ENCODE measurements around the gene RIPOR2. TPM values are rescaled to one million over a fixed set of nuclear protein-coding genes. Genes with fewer than 3 reads are reported as not detected.

RIPOR2 gene
- polyA plus RNA-seq, 2 donors = 0.41 to 0.61 TPM

DNA sequence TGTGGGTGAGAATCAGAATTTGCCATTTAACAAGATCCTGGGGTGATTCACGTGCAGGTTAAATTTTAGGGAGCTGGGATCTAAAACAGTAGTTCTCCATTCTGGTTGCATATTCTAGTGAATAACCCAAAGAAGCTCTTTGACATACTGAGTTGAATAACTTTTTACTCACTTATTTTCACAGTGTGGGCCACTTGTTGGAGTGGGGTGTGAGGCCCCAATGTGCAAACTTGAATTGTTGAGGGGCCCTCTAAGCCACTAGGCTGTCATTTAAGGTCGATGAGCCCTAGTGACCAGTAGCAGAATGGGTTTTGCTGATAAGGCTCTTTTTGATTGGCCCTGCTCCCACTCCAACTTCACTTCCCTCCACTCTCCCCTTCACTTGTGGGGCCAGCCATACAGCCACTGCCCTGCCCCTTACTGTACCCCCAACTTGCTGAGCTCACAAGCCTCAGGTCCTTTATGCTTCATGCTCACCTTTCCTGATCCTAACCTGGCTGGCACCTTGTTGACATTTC is 33.6 kb upstream of the RIPOR2 start:
- H3K27ac ChIP-seq (ENCODE audit: low read depth in 2 of 2, low read length in 1 of 2) = no peak overlapping the region
- 71 to 75% methylated on average over 2 of the region's 2 CpGs for WGBS, 2 donors
- no peaks in the 10 kb centered on the region for H3K9me3 ChIP-seq (ENCODE audit: control insufficient read depth in 2 of 2, insufficient read depth in 1 of 2, low read depth in 1 of 2, low read length in 1 of 2)
- no peaks in the 10 kb centered on the region for H3K36me3 ChIP-seq (ENCODE audit: control insufficient read depth in 2 of 2, insufficient read depth in 2 of 2, low read length in 1 of 2)
- no peak overlapping the region for H3K4me3 ChIP-seq (ENCODE audit: low read depth in 1 of 2, low read length in 2 of 2)
- no peaks in the 10 kb centered on the region for H3K27me3 ChIP-seq (ENCODE audit: control insufficient read depth in 1 of 2, insufficient read depth in 2 of 2, low read length in 2 of 2)
- H3K4me1 ChIP-seq (ENCODE audit: control insufficient read depth in 2 of 2, insufficient read depth in 2 of 2, low read length in 1 of 2) = no peaks in the 10 kb centered on the region

DNA sequence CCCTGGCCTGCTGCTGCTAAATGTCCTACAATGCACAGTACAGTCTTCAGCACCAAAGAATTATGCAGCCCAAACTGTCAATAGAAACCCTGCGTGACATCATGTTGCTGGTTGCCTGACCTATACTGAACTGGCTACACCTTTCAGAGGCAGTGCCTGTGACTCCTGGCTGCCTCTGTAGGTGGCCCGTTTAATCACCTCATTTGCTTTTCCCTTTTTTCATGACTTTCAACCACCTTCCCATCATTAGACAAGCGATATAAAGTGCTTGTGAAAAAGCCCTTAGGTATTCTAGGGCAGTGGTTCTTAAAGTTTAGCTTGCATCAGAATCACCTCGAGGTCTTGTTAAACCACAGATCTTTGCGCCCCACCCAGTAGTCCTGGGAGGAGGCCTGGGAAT is 33.0 kb upstream of the RIPOR2 start:
- 83 to 86% methylated on average over 5 of the region's 5 CpGs for WGBS, 2 donors

DNA sequence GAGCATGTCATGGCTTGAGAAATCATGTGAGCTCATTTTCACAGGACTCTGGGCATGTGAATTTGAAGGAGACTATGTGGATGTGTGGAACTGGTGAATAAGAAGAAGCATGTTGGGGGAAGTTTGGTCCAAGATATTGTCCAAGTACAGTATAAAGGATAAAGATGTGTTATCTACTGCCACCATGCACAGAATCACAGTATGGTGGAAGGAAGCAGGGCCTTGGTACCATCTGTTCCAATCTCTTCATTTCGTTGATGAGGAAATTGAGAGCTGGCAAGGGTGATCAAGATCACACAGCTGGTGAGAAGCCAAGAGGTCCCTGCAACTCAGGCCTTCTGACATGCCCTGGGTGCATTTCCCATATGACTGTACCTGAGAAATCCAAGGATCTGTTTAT is 31.5 kb upstream of the RIPOR2 start:
- H3K4me3 ChIP-seq (ENCODE audit: low read depth in 1 of 2, low read length in 2 of 2) = no peak overlapping the region
- H3K4me1 ChIP-seq (ENCODE audit: control insufficient read depth in 2 of 2, insufficient read depth in 2 of 2, low read length in 1 of 2) = no peaks in the 10 kb centered on the region
- no peaks in the 10 kb centered on the region for H3K27me3 ChIP-seq (ENCODE audit: control insufficient read depth in 1 of 2, insufficient read depth in 2 of 2, low read length in 2 of 2)
- 67 to 69% methylated on average over 1 of the region's 1 CpG for WGBS, 2 donors
- no peak overlapping the region for H3K27ac ChIP-seq (ENCODE audit: low read depth in 2 of 2, low read length in 1 of 2)
- H3K36me3 ChIP-seq (ENCODE audit: control insufficient read depth in 2 of 2, insufficient read depth in 2 of 2, low read length in 1 of 2) = no peaks in the 10 kb centered on the region
- H3K9me3 ChIP-seq (ENCODE audit: control insufficient read depth in 2 of 2, insufficient read depth in 1 of 2, low read depth in 1 of 2, low read length in 1 of 2) = no peaks in the 10 kb centered on the region

More for the DNA sequence above, 33.0 kb upstream of the RIPOR2 start:
- H3K27ac ChIP-seq (ENCODE audit: low read depth in 2 of 2, low read length in 1 of 2) = no peak overlapping the region
- no peaks in the 10 kb centered on the region for H3K27me3 ChIP-seq (ENCODE audit: control insufficient read depth in 1 of 2, insufficient read depth in 2 of 2, low read length in 2 of 2)
- no peaks in the 10 kb centered on the region for H3K9me3 ChIP-seq (ENCODE audit: control insufficient read depth in 2 of 2, insufficient read depth in 1 of 2, low read depth in 1 of 2, low read length in 1 of 2)
- no peaks in the 10 kb centered on the region for H3K36me3 ChIP-seq (ENCODE audit: control insufficient read depth in 2 of 2, insufficient read depth in 2 of 2, low read length in 1 of 2)
- H3K4me1 ChIP-seq (ENCODE audit: control insufficient read depth in 2 of 2, insufficient read depth in 2 of 2, low read length in 1 of 2) = no peaks in the 10 kb centered on the region
- no peak overlapping the region for H3K4me3 ChIP-seq (ENCODE audit: low read depth in 1 of 2, low read length in 2 of 2)

DNA sequence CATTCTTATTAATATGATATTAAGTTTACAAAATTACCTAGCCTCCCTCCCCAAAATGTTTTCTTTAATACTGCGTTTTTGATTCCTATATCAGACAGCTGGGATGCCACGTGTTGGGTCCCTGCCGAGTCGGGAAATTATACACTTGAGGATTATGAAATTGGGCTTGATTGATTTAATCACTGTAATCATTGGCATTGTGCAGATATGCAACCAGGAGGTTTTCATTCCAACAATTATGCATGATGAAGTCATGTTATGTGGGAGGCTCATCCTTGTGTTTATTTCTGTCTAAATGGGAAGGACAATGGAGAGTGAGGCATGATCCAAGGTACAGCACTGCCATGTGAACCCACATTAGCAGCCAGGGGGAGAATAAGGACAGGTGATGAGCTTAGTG is 30.6 kb upstream of the RIPOR2 start:
- H3K36me3 ChIP-seq (ENCODE audit: control insufficient read depth in 2 of 2, insufficient read depth in 2 of 2, low read length in 1 of 2) = no peaks in the 10 kb centered on the region
- WGBS, 2 donors = 87 to 95% methylated on average over 4 of the region's 4 CpGs

DNA sequence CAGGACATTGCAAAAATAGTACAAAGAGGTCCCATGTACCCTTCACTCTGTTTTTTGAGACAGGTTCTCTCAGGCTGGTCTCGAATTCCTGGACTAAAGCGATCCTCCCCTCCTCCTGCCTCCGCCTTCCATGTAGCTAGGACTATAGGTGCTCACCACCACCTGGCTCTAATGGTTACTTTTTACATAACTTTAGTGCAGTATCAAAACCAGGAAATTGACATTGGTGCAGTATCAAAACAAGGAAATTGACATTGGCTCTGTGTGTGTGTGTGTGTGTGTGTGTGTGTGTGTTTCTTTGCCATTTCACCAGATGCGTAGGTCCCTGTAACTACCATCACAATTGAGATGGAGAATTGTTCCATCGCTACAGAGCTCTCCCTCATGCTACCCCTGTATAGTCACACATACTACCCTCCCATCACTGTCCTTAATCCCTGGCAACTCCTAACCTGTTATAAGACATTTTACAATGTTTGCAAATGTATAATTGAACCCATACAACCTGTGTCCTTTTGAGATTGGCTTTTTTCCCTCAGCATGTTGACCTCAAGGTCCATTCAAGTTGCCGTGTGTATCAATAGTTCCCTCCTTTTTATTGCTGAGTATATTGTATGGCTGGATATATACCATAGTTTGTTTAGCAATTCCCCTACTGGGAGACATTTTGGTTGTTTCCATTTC is 28.3 kb upstream of the RIPOR2 start:
- Histone ChIP-seq H3K9me3 (ENCODE audit: control insufficient read depth in 2 of 2, insufficient read depth in 1 of 2, low read depth in 1 of 2, low read length in 1 of 2) (no peaks in the 10 kb centered on the region), H3K4me3 (ENCODE audit: low read depth in 1 of 2, low read length in 2 of 2) (no peak overlapping the region), H3K4me1 (ENCODE audit: control insufficient read depth in 2 of 2, insufficient read depth in 2 of 2, low read length in 1 of 2) (no peaks in the 10 kb centered on the region), H3K36me3 (ENCODE audit: control insufficient read depth in 2 of 2, insufficient read depth in 2 of 2, low read length in 1 of 2) (no peaks in the 10 kb centered on the region), H3K27ac (ENCODE audit: low read depth in 2 of 2, low read length in 1 of 2) (no peak overlapping the region), H3K27me3 (ENCODE audit: control insufficient read depth in 1 of 2, insufficient read depth in 2 of 2, low read length in 2 of 2) (no peaks in the 10 kb centered on the region)
- 90 to 92% methylated on average over 6 of the region's 6 CpGs for WGBS, 2 donors

More for the DNA sequence above, 30.6 kb upstream of the RIPOR2 start:
- Histone ChIP-seq H3K4me1 (ENCODE audit: control insufficient read depth in 2 of 2, insufficient read depth in 2 of 2, low read length in 1 of 2) (no peaks in the 10 kb centered on the region), H3K27me3 (ENCODE audit: control insufficient read depth in 1 of 2, insufficient read depth in 2 of 2, low read length in 2 of 2) (no peaks in the 10 kb centered on the region), H3K4me3 (ENCODE audit: low read depth in 1 of 2, low read length in 2 of 2) (no peak overlapping the region), H3K9me3 (ENCODE audit: control insufficient read depth in 2 of 2, insufficient read depth in 1 of 2, low read depth in 1 of 2, low read length in 1 of 2) (no peaks in the 10 kb centered on the region), H3K27ac (ENCODE audit: low read depth in 2 of 2, low read length in 1 of 2) (no peak overlapping the region)

DNA sequence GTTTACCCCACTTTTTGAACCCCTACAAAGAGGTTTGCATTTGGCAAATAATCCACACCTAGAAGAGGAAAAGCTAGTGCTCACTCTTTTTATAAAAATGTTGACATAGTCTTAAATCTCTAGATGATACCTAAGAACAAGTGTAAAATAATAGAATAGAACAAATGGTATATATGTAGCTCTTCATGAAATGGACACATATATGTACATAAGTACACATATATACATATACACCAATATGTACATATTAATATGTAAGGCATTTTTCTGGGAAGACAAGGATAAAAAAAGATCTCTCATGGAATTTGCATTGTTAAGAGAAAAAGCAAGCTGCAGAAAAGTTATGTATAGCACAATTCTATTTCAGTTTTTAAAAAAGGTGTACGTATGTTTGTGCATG is 27.6 kb upstream of the RIPOR2 start:
- Histone ChIP-seq H3K4me3 (ENCODE audit: low read depth in 1 of 2, low read length in 2 of 2) (no peak overlapping the region), H3K27ac (ENCODE audit: low read depth in 2 of 2, low read length in 1 of 2) (no peak overlapping the region), H3K4me1 (ENCODE audit: control insufficient read depth in 2 of 2, insufficient read depth in 2 of 2, low read length in 1 of 2) (no peaks in the 10 kb centered on the region), H3K9me3 (ENCODE audit: control insufficient read depth in 2 of 2, insufficient read depth in 1 of 2, low read depth in 1 of 2, low read length in 1 of 2) (no peaks in the 10 kb centered on the region), H3K27me3 (ENCODE audit: control insufficient read depth in 1 of 2, insufficient read depth in 2 of 2, low read length in 2 of 2) (no peaks in the 10 kb centered on the region), H3K36me3 (ENCODE audit: control insufficient read depth in 2 of 2, insufficient read depth in 2 of 2, low read length in 1 of 2) (no peaks in the 10 kb centered on the region)
- WGBS, 2 donors = 78 to 88% methylated on average over 1 of the region's 1 CpG

DNA sequence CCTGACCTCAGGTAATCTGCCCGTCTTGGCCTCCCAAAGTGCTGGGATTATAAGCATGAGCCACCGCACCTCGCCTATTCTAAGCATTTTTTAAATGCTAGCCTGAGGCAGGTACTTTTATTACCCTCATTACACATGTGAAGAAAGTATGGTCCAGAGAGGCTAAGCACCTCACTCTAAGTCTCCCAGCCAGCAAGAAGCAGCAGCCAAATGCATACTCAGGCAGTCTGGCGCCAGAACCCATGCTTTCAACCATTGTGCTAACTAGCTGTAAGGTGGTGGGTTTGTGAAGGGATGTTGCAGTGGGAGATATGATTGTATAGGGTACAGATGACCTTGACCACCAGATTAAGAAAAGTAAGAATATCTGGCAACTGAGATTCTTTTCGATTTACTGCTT is 26.1 kb upstream of the RIPOR2 start:
- Histone ChIP-seq H3K36me3 (ENCODE audit: control insufficient read depth in 2 of 2, insufficient read depth in 2 of 2, low read length in 1 of 2) (no peaks in the 10 kb centered on the region), H3K4me3 (ENCODE audit: low read depth in 1 of 2, low read length in 2 of 2) (no peak overlapping the region), H3K9me3 (ENCODE audit: control insufficient read depth in 2 of 2, insufficient read depth in 1 of 2, low read depth in 1 of 2, low read length in 1 of 2) (no peaks in the 10 kb centered on the region), H3K27ac (ENCODE audit: low read depth in 2 of 2, low read length in 1 of 2) (no peak overlapping the region), H3K4me1 (ENCODE audit: control insufficient read depth in 2 of 2, insufficient read depth in 2 of 2, low read length in 1 of 2) (no peaks in the 10 kb centered on the region), H3K27me3 (ENCODE audit: control insufficient read depth in 1 of 2, insufficient read depth in 2 of 2, low read length in 2 of 2) (no peaks in the 10 kb centered on the region)
- WGBS, 2 donors = 67 to 80% methylated on average over 5 of the region's 5 CpGs

DNA sequence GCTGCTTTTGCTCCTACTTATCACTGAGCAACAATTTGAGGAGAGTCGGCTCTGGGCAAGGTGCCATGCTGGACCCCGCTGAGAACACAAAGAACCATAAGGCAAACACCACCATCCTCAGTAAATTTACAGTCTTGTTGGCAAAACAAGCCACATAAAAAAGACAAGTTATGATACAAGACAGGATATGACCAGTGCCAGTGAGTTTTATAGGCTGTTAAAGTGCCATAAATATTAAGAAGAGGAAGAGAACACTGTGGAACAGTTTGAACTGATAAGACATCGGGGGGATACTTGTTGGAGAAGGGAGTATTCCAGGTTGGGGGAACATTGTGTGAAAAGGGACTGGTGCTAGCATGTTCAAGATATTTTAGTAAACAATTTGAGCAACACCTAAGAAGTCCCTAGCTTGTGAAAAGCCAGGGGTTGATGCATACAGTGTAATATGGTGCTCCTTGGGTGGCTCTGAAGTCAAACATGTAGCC is 25.3 kb upstream of the RIPOR2 start:
- H3K9me3 ChIP-seq (ENCODE audit: control insufficient read depth in 2 of 2, insufficient read depth in 1 of 2, low read depth in 1 of 2, low read length in 1 of 2) = no peaks in the 10 kb centered on the region
- no peaks in the 10 kb centered on the region for H3K36me3 ChIP-seq (ENCODE audit: control insufficient read depth in 2 of 2, insufficient read depth in 2 of 2, low read length in 1 of 2)
- H3K4me1 ChIP-seq (ENCODE audit: control insufficient read depth in 2 of 2, insufficient read depth in 2 of 2, low read length in 1 of 2) = no peaks in the 10 kb centered on the region
- no peak overlapping the region for H3K4me3 ChIP-seq (ENCODE audit: low read depth in 1 of 2, low read length in 2 of 2)
- 65 to 71% methylated on average over 3 of the region's 3 CpGs for WGBS, 2 donors
- no peak overlapping the region for H3K27ac ChIP-seq (ENCODE audit: low read depth in 2 of 2, low read length in 1 of 2)
- H3K27me3 ChIP-seq (ENCODE audit: control insufficient read depth in 1 of 2, insufficient read depth in 2 of 2, low read length in 2 of 2) = no peaks in the 10 kb centered on the region

DNA sequence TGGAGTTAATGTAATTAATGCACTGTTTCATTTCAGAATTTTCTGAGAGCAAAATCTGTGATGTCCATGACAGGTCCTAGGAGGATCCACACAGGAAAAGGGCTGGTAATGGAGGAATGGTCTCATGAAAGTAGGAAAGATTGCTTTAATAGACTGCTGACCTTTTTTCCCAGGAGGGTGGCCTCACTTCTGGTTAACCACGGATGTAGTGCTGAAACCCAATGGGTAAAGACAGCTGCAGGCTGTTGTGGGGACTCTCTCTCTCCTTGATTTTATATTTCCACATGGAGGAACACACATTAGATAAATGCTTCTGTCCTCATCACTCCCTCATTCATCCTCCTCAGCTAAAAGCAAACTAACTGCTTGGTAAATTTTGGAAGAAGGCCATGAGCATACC is 23.6 kb upstream of the RIPOR2 start:
- WGBS, 2 donors = 71 to 75% methylated on average over 1 of the region's 1 CpG
- H3K27me3 ChIP-seq (ENCODE audit: control insufficient read depth in 1 of 2, insufficient read depth in 2 of 2, low read length in 2 of 2) = no peaks in the 10 kb centered on the region
- H3K4me1 ChIP-seq (ENCODE audit: control insufficient read depth in 2 of 2, insufficient read depth in 2 of 2, low read length in 1 of 2) = no peaks in the 10 kb centered on the region

DNA sequence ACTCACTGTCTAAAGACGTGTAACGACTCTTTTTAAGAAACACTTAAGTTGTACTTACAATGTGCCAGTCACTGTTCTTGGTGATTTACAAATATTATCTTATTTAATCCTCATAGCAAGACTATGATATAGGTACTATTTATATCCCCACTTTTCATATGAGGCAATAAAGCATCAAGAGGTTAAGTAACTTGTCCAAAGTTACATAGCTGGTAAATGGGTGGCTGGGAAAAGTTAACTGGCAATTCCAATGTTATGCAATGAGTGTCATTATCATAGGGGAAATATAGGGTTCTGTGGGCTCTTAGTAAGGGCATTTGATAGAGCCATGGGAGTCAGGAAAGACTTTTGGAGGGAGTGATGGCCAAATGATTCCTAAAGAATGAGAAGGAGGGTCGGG is 21.4 kb upstream of the RIPOR2 start:
- H3K9me3 ChIP-seq (ENCODE audit: control insufficient read depth in 2 of 2, insufficient read depth in 1 of 2, low read depth in 1 of 2, low read length in 1 of 2) = no peaks in the 10 kb centered on the region
- H3K4me1 ChIP-seq (ENCODE audit: control insufficient read depth in 2 of 2, insufficient read depth in 2 of 2, low read length in 1 of 2) = no peaks in the 10 kb centered on the region
- no peaks in the 10 kb centered on the region for H3K36me3 ChIP-seq (ENCODE audit: control insufficient read depth in 2 of 2, insufficient read depth in 2 of 2, low read length in 1 of 2)
- no peaks in the 10 kb centered on the region for H3K27me3 ChIP-seq (ENCODE audit: control insufficient read depth in 1 of 2, insufficient read depth in 2 of 2, low read length in 2 of 2)
- 86 to 90% methylated on average over 3 of the region's 3 CpGs for WGBS, 2 donors
- H3K27ac ChIP-seq (ENCODE audit: low read depth in 2 of 2, low read length in 1 of 2) = no peak overlapping the region
- no peak overlapping the region for H3K4me3 ChIP-seq (ENCODE audit: low read depth in 1 of 2, low read length in 2 of 2)

More for the DNA sequence above, 23.6 kb upstream of the RIPOR2 start:
- H3K9me3 ChIP-seq (ENCODE audit: control insufficient read depth in 2 of 2, insufficient read depth in 1 of 2, low read depth in 1 of 2, low read length in 1 of 2) = no peaks in the 10 kb centered on the region
- H3K4me3 ChIP-seq (ENCODE audit: low read depth in 1 of 2, low read length in 2 of 2) = no peak overlapping the region
- H3K27ac ChIP-seq (ENCODE audit: low read depth in 2 of 2, low read length in 1 of 2) = no peak overlapping the region
- H3K36me3 ChIP-seq (ENCODE audit: control insufficient read depth in 2 of 2, insufficient read depth in 2 of 2, low read length in 1 of 2) = no peaks in the 10 kb centered on the region
